NOMO-1 treated with dmso at 0.1 percent for 144 hours (cell line): ENCODE results near the gene ARMC6.

Experiments
- DNase-seq: peaks from one replicate; lab custom pipeline; 2025; ENCODE audit not compliant: unreplicated experiment; lab: John Stamatoyannopoulos, UW

The ARMC6 gene

DNA sequence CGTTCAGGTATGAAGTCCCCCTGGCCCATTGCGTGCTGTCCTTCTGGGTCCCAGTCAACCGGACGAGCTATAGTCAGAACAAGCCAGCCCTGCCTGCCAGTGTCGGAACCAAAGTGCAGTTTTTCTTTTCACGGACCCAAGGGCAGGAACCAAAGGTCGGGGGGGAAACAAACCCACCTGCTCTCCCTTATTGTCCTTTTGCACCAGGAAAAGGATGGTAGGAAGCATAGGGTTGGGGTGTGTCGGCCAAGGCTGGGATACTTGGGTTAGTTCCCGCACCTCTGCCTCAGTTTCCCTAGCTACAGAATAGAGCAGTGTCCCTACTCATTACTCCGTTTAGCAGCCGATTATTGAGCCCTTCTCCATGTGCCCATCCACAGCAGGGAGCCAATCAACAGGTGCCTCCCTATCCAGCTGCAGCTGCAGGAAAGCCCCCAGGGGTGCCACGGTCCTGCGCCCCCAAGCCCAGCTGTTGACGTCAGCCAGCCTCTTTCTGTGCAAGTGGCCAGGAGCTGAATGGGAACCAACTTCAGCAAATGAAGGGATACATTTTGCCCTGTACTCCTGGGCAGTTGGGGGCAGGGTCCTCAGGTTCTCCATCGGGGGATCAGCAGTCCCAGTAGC, 21.0 kb downstream of the ARMC6 start:
- no peak for DNase-seq

GRCh38 chr19:19054939-19055440, 21.6 kb downstream of the ARMC6 start:
- DNase-seq = no peak

DNA sequence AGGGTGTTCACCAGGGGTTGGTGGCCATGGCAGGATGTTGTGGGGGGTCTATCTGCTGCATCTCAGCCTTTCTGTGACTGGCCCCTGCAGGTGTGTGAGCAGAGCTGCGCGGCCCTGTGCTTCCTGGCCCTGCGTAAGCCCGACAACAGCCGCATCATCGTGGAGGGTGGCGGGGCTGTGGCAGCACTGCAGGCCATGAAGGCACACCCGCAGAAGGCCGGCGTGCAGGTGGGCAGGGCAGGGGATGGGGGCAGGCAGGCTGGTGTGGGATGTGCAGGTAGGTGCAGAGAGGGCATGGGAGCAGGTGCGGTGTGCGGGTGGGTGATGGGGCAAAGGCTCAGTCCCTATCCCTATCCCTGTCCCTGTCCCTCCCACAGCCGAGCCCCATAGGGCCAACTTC, 22.3 kb downstream of the ARMC6 start:
- DNase-seq = no peak

DNA sequence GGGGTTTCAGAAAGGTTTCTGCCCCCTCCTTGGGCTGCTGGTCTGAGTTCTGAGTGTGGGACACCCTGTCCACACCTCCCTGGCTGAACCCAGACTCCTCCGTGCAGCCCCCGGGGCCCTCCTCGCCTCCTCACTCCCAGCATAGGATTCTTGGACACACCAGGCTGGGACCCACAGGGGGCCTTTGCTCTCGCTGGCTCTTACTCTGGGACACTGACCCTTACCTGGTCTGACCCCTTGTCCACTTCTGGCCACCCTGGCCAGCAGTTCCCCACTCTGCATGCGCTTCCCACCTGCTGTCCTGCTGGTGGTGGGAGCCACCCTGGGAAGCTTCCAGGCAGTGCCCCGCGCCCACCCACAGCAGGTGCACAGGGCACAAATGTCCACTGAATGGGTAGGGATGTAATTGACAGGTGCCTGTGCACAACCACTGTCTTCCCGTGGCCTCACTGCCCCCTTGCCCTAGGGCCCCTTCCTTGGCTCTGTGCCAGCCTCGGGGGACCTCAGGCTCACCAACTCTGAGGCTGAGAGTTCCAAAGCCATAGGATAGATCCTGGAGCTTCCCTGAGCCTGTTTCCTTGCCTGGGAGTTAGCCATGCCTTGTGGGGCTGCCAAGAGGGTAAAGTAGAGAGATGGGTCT, 23.4 kb downstream of the ARMC6 start:
- DNase-seq = no peak

GRCh38 chr19:19057317-19057716, 23.9 kb downstream of the ARMC6 start:
- no peak for DNase-seq

- DNase-seq = no peak
These were observed 24.3 kb downstream of the ARMC6 start for GRCh38 chr19:19057720-19058119.

- no peak for DNase-seq
These were observed 25.8 kb downstream of the ARMC6 start for GRCh38 chr19:19059018-19059836.

DNA sequence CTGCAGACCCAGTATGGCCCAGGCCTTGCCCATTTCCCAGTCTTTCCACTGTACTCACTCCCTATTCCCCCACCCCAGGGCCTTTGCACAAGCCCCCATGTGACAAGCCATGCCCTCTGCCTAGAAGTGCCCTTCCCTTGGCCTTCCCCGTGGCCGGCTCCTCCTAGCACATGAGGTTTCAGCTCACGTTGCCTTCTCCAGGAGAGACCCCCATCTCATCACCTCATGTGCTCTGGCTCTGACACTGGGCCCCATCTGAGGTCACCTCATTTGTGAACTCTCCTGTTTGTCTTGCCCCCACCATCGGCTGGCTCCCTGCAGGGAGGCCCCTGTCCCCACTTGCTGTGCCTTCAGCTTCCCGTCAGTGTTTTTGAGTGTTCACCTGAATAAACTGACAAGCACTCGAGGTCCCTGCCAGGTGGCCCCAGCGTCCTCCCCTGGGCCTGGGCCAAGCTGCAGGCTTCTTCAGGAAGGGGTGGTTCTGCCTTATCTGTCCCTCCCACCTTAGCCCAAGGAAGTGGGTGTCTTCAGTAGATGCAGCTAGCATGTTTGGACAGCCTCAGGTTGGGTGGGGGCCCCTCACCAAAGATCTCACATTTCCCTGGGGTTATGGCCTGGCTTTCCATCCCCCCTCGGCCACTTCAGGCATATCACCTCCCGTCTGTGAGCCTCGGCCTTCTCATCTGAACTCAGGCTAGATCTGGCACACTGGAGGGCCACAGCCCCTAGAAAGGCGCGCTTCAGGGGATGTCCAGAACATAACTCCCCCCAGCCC, 26.6 kb downstream of the ARMC6 start:
- no peak for DNase-seq

DNA sequence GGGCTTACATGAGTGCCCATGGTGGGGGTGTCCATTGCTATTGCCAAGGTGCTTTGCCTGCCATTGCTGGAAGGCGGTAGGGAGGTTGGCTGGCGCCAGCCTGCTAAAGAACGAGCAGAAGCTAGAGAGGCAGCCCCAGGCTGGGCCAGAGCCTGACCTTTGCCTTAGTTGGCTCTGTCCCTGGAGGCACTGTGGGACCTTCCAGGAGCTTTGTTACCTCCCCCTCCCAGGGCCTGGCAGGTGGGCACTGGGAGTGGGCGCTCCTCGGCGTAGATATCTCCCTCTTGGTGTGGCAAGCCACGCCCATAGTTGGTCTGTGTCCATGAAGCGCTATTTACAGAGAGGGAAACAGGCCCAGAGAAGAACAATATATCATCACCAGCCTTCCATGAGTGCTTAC, 28.1 kb downstream of the ARMC6 start:
- no peak for DNase-seq

DNA sequence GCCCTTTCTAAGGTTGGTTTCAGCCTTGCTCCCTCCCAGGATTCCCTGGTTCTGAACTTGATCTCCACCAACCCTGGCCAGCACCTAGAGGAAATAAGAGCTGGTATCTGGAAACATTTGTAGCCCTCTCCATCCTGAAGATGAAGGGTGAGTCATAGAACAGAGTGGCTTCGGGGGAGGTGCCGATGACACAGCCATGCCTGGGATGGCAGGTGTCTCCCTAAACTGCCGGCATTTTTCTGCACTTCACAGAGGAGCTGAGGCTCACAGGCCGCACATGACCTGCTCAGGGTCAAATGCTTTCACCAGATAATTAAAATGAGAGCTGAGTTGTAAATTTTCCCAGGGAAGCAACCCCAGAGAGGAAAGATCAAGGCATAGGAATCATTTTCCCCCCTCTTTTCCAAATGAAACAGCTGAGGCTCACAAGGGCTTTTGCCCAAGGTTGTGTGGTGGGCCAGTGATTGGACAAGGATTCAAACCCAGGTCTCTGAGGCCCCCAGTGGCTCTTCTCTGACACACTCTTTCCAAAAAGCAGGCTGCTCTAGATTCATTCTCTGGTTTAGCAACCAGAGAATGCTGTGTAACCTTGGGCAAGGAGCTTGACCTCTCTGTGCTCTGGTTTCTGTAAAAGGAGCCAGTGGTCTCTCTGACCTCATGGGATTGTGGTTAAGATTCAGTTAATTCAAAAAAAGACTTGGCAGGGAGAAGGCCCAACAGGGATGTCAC, 29.2 kb downstream of the ARMC6 start:
- DNase-seq = no peak

- DNase-seq = peak; percentile 100
These were observed 30.0 kb downstream of the ARMC6 start, which contains the start of gene SLC25A42 for GRCh38 chr19:19063183-19064097. TSS of gene SLC25A42 (plus strand) at chr19:19063994. CDS start at chr19:19096125, 32,131 bp downstream.

- DNase-seq = no peak
These were observed 30.8 kb downstream of the ARMC6 start for GRCh38 chr19:19064098-19064722.

GRCh38 chr19:19064811-19065745, 31.7 kb downstream of the ARMC6 start:
- no peak for DNase-seq

- DNase-seq = no peak
These were observed 34.1 kb downstream of the ARMC6 start for GRCh38 chr19:19067276-19068072.

- no peak for DNase-seq
These were observed 35.6 kb downstream of the ARMC6 start for GRCh38 chr19:19068659-19069654.

- DNase-seq = no peak
These were observed 38.5 kb downstream of the ARMC6 start for GRCh38 chr19:19071897-19072296.
